COLO668 (cell line): ENCODE results near the gene ZNF436.
"Not testable (repeated sequence)": the region's sequence is repeated elsewhere in the genome, so short reads cannot be mapped to it uniquely, and the experiment has no call there.

ENCODE experiments used
- DNase-seq: peaks from one replicate; lab custom pipeline; 2025; ENCODE audit not compliant: unreplicated experiment; lab: John Stamatoyannopoulos, UW

ZNF436 gene

GRCh38 chr1:23393706-23394105, 24.1 kb upstream of the ZNF436 start:
- no peak for DNase-seq

- DNase-seq: no peak
Measured at GRCh38 chr1:23392125-23392855, 22.7 kb upstream of the ZNF436 start.

GRCh38 chr1:23389837-23390321, 20.2 kb upstream of the ZNF436 start:
- DNase-seq: no peak

- no peak for DNase-seq
Measured at GRCh38 chr1:23387494-23387893, 17.9 kb upstream of the ZNF436 start.

DNA sequence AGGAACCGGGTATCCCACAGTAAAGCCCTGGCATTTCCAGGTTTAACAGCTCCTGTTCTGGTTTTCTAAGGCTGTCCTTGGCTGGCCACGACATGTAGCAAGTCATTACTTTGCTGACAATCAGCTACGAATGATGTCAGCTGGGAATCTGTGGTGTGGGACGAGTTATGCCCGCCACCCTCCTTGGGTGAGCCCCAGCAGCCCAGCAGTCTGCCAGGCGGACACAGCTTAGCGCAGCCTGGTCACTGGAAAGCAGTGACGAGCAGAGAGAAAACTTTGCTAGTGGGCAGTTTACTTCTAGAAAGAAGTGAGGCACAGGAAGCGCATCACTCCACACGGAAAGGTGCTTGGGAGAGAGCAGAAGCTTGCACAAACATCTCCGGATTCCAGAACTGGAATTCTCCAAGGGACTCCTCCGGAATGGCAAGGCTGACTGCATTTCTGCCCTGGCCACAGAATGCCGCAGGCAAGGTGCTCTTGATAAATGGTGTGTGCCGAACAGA, 15.5 kb upstream of the ZNF436 start:
- no peak for DNase-seq

- DNase-seq: no peak
Measured at GRCh38 chr1:23384312-23385058, 14.8 kb upstream of the ZNF436 start.

- DNase-seq: no peak
Measured at GRCh38 chr1:23383577-23384311, 14.1 kb upstream of the ZNF436 start.

DNA sequence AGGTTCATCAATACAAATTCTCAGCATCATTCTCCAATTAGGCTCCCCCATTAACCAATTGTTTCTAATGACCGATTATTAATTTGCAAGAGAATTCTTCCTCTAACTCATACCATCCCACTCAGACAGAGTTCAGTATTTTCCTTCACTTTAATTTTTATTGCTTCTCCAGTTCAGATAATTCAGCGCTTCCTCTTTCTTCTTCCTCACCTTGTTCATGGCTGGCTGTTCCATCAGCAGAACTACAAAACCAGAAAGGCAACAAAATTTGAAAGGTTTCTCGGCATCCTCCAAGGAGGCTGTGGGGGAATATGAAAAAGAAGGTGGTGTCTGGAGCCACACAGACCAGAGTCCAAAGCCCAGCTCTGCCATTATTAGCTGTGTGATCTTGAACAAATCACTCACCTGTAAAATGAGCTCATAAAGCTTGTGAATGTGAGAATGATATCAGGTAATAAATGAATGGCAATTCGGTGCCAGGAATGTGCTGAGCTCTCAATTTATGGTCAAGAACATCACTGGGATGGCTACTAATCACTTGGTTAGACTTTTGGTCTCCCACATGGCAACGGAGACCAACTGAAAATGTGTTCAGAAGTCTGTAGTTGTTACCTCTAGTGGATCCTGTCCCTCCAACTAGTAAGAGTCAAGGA, 11.7 kb upstream of the ZNF436 start:
- DNase-seq: no peak

DNA sequence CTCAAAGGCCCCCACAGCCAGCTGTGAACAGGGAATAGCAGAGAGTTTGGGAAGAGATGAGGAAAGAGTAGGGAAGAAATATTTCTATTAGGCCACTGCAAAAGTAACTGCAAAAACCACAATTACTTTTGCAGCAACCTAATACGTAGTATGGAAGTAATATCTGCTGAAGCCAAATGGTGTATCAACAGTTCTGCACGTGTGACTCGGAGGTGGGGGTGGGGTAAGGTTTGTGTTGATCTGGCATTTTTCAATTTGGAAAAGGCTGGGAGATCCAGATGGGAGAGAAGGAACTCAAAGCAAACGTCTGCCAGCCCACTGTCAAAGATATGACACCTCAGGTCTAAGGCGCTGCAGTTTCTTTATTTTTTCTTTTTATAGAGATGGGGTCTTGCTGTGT, 11.1 kb upstream of the ZNF436 start:
- DNase-seq: no peak

DNA sequence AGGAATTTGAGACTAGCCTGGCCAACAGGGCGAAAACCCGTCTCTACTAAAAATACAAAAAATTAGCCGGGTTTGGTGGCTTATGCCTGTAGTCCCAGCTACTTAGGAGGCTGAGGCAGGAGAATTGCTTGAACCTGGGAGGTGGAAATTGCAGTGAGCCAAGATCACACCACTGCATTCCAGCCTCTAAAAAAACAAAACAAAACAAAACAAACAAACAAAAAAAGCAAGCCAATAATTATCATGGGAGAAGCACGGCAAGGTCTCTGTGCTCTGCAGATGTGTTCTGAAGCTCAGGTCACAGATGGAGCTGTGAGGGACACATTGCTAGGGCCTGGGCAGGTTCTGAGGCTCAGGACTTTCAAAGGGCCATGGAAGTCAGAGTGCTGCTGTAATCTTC, 10.6 kb upstream of the ZNF436 start:
- not testable (repeated sequence) for DNase-seq

DNA sequence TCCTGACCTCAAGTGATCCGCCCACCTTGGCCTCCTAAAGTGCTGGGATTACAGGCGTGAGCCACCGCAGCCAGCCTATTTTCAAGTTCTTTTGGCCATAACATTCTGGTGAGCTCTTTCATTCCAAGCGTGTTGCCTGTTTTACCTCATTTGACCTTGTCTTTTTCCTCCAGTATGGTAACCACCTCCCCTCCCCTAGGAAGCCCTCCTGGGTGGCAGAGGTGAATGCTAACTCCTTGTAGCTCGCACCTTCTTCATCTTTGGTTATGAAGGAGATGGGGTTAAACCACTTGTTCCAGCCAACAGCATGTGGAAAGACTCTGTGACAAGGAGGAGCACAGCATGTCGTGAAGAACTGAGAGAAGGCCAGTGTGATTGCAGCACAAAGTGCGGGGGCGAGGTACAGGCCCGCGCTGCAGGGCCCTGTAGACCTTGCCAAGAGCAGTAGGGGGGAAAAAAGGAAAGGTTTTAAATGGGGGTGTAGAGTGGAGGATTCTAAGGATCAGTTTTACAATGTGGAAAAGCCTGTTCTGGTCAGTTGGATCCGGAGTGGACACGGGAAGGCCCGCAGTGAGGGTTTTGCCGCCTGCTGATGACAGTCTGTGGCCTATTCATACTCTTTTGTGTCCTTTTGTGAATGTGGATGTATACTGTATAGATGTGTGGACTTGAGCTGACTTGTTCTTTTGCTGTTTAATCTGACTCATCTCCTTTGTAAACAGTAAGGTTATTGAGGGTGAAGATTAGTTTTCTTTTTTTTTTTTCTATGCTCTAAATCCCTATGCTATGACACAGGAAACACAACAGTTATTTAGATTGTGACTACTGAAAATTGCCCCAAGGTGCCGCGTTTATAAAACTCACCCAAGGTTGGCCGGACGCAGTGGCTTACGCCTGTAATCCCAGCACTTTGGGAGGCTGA, 7.5 kb upstream of the ZNF436 start:
- peak; percentile 44 for DNase-seq

GRCh38 chr1:23374079-23374735, 4.6 kb upstream of the ZNF436 start:
- not testable (repeated sequence) for DNase-seq

- DNase-seq: no peak
Measured at GRCh38 chr1:23371987-23372880, 2.6 kb upstream of the ZNF436 start.

DNA sequence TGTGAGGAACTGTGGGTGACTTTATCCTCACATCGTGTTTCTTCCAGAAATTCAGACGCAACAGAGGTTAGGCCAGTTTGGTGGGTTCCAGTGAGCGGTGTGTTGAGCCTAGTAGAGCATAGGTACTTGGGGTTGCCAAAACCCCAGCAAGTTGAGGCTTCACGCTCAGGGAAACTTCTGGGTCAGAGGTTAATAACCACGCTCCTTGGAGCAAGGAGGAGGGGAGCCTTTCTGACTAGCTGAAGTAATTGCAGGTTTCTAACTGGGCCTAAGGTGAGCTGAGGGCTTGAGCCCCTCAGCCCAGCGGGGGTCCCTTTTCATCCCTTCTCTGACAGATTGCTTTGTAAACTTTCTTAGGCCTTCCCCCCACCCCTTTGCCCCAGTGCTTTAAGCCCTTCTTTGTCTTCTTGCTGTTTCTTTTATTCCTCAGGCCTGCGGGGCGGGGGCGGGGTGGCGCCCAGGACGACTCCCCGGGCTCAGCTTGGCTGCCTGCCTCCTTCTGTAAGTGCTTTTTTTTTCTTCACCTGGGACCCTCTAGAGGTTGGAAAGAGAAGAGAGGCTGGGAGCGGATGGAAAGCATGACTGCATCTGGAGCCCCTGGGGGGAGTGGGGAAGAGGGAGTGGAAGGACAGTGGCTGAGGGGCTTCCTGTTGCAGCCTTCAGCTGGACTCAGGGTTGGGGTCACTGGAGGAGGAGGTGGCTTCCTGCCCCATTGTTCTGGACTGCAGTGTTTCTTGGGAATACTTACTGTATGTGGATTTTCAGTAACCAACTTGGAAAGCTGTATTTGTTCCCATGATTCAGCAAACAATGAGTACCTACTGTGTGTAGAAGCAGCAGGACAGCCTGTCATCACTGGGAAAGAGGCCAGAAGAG, 1.3 kb upstream of the ZNF436 start:
- no peak for DNase-seq

- no peak for DNase-seq
Measured at GRCh38 chr1:23370330-23370708, 683 bp upstream of the ZNF436 start.

DNA sequence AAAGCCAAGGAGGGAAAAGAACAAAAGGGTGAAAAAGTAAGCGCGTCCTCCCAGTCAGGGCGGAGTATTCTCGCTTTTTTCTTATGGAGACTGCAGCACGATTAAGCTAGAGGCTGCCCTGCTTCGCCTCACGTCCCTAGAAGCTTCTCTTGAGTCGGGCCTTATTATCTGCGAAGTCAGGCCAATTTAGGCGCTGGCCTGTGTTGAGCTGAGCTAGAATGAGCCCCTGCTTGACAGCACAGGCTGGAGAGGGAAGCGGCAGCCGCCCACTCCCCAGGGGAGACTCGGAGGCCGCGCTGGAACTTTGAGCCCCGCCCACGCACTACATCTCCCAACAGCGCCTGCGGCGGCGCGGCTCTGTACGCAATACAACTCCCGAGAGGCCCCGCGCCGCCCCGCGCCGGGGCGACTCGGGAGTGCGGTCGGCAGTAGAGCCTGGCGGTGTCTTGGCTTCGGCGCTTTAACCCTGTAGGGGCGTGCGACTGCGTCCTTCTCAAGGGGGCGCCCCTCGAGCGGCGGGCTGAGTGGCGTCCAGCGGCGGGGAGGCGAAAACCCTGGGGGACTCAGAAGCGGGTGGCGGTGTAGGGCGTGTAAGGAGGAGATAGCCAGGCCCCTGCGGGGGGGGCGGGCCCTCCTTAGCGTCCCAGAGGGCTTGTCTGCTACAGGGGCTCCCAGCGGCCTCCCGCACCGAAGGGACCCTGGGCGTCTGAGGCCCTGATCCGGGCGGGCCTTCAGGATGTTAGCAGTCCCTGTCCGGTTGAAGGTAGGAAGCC, 888 bp downstream of the ZNF436 start:
- peak; percentile 99 for DNase-seq
